ENCODE data around the gene ISYNA1.

Gene ISYNA1

DNA sequence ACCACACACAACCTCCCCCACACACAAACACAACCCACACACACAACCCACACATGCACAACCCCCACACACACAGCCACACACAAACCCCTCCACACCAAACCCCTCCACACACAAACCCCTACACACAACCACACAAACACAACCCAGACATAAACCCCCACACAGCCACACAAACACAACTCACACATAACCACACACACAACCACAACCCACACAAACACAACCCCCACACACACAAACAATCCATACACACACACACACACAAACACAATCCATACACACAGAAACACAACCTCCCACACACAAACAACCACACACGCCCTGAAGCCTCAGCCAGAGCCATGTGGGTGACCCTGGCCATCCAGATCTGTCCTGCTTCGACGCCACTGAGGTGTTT, 30.0 kb upstream of the ISYNA1 start:
- no peak for DNase-seq (ENCODE audit: low spot score)

DNA sequence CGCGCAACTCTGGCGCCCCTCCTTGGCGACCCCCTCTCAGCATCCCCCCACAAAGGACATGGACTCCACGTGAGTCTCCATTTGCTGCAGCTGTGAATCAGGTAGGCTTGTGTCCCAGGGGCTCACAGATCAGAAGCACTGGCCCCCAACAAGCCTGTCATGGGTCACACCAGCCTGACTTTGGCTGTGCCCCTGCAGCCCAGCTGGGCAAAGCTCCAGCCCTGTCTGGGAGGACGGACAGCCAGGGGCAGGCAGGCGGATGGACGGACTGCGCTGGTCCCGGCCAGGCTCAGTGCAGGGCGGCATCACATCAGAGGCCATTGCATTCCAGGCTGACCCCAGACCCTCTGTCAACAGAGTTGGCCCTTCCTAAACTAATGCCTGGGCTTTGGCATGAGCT, 28.4 kb upstream of the ISYNA1 start:
- no peak for DNase-seq (ENCODE audit: low spot score)

DNA sequence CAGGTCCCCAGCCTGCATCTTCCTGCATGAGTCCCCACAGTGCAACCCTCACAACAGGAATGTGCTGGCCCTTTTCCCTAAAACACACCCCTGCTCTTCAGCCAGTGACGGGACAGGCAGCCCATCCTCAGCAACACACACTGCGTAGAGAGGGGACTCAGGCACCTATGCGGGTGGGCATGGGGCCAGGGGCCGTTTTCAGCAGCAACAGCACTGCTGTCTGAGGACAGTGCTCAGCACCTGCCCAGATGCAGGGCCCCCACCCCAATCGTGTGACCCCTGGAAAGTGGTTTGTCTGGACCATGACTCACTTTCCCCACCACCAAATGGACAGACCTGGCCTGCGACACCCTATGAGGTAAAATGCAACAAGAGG, 28.0 kb upstream of the ISYNA1 start:
- no peak for DNase-seq (ENCODE audit: low spot score)

DNA sequence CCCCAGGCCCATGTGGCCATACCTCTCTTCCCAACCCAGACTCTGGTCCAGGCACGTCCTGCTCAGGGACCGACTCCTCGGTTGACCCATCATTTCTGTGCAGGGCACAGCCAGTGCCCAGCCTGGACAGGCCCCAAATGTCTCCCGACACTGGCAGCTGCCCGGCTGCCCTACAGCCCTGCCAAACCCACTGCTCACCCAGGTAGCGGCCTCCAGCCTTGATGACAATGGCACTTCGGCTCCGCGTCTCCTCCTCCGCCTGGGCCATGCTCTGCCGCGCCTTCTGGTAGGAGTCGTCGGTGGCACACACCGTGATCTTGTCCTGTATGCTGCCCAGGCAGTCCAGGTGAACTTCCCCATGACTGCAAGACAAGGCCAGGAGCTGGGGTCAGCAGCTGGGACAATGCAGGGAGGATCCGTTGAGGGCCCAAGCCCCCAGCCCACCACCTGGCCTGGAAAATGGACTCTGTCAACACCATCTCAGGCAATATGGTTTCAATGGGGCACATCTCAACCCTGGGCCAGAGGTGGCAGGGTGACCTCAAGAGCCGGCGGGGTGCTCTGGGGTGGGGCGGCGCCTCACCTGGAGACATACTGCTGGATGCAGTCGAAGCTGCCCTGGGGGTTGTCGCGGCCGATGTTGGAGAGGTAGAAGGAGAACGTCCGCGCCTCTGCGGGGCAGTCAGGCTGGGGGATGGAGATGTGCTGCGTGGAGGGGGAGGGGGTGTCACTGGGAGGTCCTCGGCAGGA, 27.5 kb upstream of the ISYNA1 start:
- no peak for DNase-seq (ENCODE audit: low spot score)

DNA sequence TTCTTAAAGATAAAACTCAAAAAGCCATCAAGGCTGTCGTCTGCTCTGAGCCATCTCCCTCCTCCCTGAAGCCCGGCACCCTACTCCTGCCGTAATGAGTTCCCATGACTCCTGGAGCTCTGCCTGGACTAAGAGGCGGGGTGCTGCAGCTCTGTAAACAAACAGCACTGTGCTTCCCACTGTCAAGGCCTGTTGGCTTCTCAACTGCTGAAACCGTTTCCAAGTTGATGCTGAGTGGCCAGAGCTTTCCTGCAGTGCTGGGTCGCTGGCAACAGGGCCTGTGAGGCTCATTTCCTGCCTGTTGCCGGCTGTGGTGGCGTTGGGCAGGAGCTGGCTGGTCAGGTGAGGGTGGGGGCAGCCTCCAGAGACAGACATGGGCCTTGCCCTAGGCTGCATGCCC, 26.7 kb upstream of the ISYNA1 start:
- DNase-seq (ENCODE audit: low spot score): no peak

DNA sequence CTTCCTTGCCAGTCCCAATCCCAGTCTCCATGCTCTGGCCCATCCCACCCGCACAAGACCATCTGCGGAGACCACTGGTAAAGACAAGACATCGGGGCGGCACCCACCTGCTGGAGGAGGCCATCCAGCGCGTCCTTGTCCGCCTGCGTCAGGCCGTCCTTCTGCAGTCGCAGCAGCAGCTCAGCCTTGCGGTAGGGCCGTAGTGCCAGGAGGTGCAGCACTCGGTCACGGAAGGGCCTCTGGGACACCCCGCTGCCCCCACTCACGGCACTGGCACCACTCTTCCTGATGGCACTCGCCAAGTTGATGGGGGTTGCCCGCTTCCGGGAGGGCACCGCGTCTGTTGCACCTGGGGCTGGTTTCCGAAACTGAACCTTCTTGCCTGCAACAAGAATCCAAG, 23.5 kb upstream of the ISYNA1 start:
- DNase-seq (ENCODE audit: low spot score): no peak

DNA sequence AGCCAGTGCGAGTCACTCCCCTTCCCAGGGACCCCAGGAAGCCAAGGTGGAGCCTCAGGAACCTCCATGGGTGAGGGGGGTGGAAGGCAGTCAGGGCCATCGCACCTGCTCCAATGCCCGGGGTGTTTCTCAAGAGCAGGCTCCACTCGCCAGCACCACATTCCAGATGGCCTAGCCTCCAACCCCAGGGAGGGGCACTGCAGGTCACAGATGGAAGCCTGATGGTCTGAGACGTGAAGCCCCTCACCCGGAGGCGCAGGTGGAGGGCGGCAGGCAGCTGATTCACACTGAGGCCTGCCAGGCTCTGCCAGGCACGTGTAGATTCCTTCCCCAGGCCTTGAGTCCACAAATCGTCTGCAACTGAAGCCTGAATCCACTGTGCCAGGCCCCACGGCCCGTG, 23.0 kb upstream of the ISYNA1 start:
- no peak for DNase-seq (ENCODE audit: low spot score)

DNA sequence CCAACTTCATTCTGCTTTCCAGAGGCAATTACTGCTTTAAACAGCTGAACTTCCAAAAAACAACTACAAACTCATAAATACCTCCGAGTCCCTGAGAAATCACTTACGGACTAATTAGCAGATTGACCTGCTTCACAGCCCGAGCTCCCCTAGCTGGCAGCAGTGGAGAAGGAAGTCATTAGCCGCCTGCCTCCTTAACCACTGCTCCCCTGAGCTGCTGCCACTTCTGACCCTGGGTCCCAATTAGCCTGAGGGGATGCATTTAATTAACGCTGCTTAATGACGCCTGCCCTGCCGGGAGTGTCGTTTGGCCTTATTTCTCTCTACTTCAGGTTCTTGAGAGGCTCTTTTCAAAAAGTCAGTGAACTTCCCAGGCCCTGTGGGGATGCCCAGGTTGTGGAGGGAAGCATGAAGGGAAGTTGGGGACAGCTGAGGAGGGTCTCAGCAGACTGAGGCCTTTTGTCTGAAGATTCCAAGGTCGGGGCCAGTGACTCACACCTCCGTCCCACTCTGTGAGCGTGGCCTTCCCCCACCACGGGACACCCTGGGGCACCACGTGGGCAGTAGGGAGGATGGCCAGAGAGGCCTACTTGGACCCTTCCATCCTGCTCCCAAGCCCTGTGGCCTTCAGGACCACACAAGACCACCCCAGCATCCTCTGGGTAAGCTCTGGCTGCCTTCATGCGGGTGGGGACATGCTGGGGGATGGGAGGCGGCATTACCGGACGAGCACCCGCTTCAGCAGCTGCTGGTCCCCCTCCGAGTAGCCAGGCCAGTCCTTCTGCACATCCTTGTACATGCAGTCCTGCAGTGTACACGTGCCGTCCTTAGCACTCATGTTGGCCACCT, 19.8 kb upstream of the ISYNA1 start:
- no peak for DNase-seq (ENCODE audit: low spot score)

DNA sequence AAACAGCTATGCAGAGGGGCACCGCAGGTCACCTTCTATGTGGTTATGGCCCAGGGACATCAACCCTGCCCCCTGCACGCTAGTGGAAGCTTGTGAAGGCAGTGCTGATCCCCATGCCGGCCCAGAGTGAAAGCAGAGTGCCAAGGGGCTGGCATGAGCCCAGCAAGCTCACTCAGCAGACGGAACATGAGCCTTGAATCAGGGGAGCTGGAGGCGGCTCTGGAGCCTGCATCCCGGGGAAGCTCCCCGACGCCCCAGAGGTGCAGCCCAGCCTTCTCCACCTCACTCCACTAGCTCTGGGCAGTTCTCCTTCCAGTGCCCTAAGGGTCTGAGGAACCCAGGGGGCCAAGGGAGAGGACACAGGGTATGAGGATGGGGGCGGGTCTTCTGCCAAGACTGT, 19.0 kb upstream of the ISYNA1 start:
- no peak for DNase-seq (ENCODE audit: low spot score)

DNA sequence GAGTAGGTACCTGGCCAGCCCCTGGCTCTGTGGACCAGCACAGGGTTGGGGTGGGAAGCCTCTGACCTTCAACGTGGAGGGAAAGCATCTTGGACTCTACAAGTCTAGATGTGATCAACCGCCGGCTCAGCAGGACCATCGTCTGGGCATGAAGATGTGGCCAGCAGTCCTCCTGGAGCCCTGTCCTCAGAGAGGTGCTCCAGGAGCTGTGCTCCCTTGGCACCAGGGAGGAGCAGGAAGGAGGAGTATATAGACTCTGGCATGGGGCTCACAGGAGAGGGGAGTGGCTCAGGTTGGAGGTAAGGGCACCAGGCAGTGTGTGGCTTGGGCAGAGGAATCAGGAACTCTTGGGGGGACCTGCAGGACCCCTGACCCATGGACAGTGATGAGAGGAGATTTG, 18.3 kb upstream of the ISYNA1 start:
- DNase-seq (ENCODE audit: low spot score): no peak

DNA sequence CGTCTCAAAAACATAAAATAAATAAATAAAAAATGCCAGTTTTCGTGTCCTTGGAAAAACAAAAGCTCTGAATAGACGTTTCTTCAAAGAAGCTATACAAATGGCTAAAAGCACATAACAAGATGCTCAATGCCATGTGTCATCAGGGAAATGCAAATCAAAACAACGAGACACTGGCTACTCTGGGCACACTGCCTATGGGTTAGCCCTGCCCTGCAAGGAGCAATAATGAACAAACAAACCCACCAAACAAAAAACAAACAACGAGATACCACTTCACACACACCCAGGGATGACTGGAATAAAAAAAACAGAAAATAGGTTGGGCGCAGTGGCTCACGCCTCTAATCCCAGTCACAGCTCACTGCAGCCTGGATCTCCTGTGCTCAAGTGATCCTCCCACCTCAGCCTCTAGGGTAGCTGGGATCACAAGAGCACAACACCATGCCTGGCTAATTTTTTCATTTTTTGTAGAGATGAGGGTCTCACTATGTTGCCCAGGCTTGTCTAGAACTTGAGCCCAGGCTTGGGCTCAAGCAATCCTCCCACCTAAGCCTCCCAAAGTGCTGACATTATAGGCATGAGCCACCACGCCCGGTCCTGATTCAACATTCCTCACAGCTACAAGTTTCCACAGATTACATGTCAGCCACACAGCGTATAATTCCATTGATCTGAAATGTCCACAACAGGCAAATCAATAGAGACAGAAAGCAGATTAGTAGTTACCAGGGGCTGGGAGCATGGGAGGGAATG, 15.5 kb upstream of the ISYNA1 start:
- no peak for DNase-seq (ENCODE audit: low spot score)

DNA sequence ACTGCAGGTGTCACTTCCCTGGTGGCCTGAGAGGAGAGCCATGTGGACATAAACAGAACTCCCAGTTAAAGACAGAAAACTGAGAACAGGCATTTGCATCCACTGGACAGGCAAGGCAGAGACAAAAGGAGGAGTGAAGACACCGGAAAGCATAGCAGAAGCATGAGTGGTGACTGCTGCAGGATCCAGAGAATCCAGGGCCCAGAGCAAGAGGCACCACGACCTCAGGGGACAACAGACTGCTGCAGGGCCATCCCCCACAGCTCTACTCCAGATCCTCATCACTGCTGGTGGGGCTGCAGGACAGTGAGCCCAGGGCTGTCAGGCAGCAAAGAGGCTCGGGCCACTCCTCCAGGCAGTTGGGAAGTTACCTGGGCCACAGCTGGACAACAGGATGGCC, 14.5 kb upstream of the ISYNA1 start:
- no peak for DNase-seq (ENCODE audit: low spot score)

DNA sequence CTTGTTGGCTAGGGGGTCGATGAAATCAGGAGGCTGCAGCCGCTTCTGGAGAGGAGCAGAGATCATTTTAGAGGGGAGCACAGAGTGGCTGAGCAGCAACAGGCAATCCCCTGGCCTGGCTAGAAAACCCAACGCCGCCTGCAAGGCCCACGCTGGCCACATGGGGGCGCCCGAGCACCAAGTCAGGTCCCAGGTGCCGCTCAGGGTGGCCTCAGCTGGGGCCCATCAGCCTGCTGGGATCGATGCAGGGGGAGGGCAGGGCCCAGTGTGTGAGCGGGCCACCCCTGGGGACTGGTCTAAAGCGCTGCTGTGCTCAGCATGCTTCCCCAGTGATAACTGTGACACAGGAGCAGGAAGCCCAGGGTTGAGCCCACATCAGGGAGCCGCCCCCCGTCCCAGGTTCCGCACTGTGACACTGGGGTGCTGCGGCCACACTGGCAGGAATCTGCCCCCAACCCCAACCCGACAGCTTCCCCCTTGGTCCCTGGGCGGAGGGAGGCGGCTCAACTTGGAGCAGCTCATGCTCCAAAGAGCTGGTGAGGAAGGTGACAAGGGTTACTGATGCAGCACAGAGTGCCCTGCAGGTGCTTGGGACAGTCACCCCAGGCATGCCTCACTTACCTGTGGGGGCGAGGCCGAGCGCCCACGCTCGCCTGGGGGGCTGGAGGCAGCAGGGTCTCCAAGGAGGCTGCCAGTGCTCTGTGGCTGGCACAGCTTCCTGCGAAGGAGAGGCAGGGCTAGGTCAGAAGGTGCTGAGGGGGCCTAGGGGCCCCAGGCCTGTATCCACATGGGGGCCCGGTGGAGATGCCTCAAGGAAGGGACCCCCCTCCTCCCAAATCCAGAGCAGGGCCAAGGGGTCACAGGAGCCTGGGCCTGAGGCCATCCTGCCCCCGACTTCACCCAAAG, 13.3 kb upstream of the ISYNA1 start:
- peak; percentile 57 for DNase-seq (ENCODE audit: low spot score)

DNA sequence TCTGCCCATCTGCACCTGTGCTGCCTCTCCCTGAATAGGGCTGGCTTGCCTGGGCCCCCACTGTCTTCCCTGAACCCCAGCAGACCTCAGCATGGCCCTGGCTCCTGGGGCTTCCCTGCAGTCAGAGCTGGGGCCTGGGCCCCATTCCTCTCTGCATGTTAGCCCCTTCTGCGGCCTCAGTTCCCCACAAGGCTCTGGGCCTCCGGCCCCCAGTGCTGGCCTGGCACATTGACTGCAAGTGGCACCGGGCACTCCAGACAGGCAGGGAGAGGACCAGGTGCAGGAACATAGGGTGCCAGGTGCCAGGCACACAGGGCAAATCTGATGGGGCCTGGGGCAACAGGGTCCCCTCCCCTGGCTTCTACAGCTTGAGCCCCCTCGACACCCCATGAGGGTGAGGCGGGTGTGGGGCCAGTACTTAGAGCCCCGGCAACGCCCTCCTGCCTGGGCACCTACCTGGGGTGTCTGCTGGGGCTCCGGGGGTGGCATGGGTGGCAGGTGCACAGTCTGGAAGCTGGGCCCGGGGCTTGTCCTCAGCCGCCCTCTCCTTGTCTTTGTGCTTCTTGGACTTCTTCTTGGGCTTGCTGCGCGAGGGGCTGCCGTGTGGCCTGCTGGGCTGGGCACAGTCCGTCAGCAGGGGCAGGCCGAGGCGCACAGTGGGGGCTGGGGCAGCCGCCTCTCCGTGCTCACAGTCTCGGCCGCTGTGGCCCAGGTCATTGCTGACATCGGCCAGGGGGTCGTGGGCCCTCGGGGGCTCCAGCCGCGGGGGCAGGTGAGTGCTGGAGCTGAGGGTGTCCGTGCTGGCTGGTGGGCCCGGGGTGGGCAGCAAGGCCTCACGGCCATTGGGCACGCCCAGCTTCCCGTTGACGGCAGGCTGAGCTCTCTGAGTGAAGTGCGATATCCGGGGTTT, 12.3 kb upstream of the ISYNA1 start:
- no peak for DNase-seq (ENCODE audit: low spot score)

DNA sequence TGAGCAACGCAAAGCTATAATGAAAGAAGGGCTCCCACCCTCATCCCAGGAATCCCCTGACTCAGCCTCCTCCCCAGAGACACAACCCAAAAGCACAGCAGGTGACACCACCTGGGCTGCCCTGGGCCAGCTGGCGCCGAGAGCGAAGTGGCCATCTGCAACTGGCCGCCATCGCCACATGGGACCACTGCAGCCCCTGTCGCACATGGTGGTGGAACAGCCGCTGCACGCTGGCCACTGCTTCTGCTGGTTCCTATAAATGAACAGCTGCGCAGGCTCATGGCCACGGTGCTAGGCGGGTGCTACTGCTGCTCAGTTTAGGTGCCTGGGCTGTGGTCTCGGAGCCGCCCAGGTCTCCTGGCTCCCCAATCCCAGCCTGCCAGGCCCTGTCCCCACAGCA, 11.6 kb upstream of the ISYNA1 start:
- DNase-seq (ENCODE audit: low spot score): no peak

DNA sequence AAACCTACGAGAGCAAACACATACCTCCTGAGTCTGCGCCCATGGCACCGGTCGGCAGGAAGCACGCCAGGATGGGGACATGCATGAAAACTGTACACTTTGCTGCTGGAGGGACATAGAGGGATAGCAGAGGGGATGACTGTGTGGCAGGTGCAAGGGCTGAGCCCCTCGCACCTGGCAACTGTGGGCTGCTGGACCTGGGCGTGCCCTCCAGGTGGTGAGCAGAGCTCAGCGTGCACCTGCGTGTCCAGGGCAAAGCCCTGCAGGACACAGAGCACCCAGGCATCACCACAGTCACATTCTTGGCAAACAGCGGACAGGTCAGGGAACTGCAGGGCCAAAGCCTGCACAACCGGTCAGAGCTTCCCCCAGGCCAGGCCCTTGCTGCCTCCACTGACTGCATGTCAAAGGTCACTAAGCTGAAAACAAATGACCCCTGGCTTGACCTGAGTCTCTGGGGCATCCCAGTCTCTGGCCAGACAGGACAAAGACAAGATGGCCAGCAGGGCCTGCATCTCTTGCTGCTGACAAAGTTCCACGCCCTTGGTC, 9.0 kb upstream of the ISYNA1 start:
- no peak for DNase-seq (ENCODE audit: low spot score)

DNA sequence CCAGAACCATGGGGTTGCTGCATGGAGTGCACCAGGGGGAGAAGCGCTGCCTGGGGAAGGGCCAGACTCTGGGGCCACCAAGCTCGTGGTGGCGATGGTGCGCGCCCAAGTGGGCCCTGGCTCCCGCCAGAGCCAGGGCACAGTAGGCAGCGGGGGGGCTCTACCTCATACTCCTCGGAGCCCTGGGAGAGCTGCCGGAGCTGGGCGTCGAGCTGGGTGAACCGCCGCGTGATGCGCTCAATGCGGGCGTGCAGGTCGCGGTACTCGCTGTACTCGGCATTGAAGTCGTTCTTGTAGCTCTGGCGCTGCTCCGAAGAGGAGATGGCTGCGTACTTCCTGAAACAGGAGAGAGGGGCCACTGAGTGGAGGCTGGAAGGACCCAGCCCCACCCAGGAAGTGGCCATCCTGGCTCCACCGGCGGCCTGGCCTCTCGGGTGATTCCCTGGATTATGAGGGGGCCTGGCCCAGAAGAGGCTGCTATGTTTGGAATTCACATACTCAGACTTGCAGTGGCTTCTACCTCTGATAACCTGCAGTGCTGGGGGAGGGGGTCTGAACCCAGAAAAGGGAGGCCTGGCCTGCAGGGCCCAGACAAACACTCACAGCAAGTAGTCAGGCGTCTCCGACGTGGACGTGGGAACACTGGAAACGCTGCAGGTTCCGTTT, 8.3 kb upstream of the ISYNA1 start:
- DNase-seq (ENCODE audit: low spot score): no peak

DNA sequence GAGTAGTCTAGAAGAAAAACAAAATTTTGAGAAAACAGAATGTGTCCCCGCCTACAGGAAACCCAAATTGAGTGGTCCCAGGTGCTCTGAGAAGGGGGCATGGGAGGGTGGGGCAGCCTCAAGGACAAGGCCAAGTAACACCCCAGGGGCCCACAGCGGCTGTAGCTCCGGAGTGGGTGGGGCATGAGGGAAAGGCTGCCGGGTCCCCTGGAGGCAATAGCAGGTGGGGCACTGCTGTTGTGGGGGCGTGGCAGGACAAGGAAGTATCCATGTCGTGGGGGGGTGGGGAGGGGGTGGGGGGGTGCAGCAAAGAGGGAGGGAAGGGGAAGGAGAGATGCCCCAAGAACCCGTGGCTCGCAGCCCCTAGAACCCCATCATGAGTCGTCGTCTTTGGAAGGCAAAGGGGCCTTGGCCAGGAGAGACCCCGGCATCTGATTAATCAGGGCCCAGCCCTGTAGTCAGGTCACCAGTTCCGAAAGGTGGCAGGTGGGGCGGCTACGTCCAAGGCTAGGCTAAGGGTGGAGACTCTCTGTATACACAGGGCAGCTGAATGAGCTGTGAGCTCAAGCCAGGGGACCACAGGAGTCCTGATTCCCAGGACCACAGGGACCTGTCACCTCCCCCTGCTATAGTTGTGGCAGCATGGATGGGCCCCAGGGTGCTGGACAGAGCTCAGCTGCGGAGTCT, 7.5 kb upstream of the ISYNA1 start:
- no peak for DNase-seq (ENCODE audit: low spot score)

DNA sequence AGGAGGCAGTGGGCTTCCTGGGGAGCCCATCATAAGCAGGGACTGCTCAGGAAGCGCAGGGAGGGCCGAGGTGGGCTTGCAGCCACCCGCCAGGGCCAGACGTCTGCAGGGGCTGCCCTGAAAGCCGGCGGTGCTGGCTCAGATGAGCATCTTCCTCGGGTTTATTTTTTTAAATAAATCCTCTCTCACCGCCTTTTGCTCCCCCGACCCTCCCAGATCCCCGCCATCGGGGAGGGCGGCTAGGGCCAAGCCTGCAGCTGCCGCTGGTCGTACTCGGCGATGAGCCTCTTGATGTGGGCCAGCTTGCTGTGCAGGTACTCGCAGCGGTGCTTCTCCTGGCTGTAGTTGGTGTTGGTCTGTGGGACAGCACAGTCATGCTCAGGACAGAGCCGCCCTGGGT, 6.6 kb upstream of the ISYNA1 start:
- no peak for DNase-seq (ENCODE audit: low spot score)

Measured in COLO829 (cell line).